Osteocyte (in vitro differentiated cells): ENCODE results near the gene ADCY3. TPM values are rescaled to one million over a fixed set of nuclear protein-coding genes. Genes with fewer than 3 reads are reported as not detected.

ENCODE experiments used
- DNase-seq: peaks from one replicate; pipeline ENCODE4 v3.0.0; 2021; ENCODE audit warnings: mixed read lengths; ENCODE audit not compliant: unreplicated experiment; ENCODE audit errors: extremely low spot score
- H3K27ac Mint-ChIP-seq: one replicate; pipeline ENCODE4 v1.8.0; 2021; ENCODE audit warnings: mild to moderate bottlenecking, mixed read lengths; ENCODE audit not compliant: unreplicated experiment
- H3K27me3 Mint-ChIP-seq: one replicate; pipeline ENCODE4 v1.8.0; 2021; ENCODE audit warnings: mixed read lengths; ENCODE audit not compliant: unreplicated experiment
- H3K36me3 Mint-ChIP-seq: one replicate; pipeline ENCODE4 v1.8.0; 2021; ENCODE audit warnings: mixed read lengths; ENCODE audit not compliant: unreplicated experiment
- H3K4me1 Mint-ChIP-seq: one replicate; pipeline ENCODE4 v1.8.0; 2021; ENCODE audit warnings: mixed read lengths; ENCODE audit not compliant: unreplicated experiment
- H3K4me3 Mint-ChIP-seq: one replicate; pipeline ENCODE4 v1.8.0; 2021; ENCODE audit warnings: mild to moderate bottlenecking, moderate library complexity, mixed read lengths; ENCODE audit not compliant: unreplicated experiment
- H3K9me3 Mint-ChIP-seq: one replicate; pipeline ENCODE4 v1.8.0; 2021; ENCODE audit warnings: mixed read lengths; ENCODE audit not compliant: unreplicated experiment
- CTCF ChIP-seq: fragments of 200-600 bp; sonication (generic); IDR thresholded peaks from 2 replicates; pipeline ENCODE4 v1.5.0; 2021; ENCODE audit warnings: antibody characterized with exemption, mild to moderate bottlenecking, moderate library complexity
- total RNA-seq: library from RNA; stranded (reverse); gene quantifications from 2 replicates; pipeline ENCODE4 v1.2.1, GENCODE V29; 2021

The ADCY3 gene
- total RNA-seq, 1 donor from 2014 or later, result 99.9 TPM

- no peak overlapping the region for H3K27ac Mint-ChIP-seq
- peaks cover 7% of the 10 kb centered on the region for H3K4me1 Mint-ChIP-seq
- DNase-seq, result no peak
- no peak overlapping the region for H3K4me3 Mint-ChIP-seq
- no peaks in the 10 kb centered on the region for H3K9me3 Mint-ChIP-seq
- TF ChIP-seq CTCF, result no peak
- H3K27me3 Mint-ChIP-seq, result no peaks in the 10 kb centered on the region
- H3K36me3 Mint-ChIP-seq, result peaks cover 29% of the 10 kb centered on the region
Observed at GRCh38 chr2:24840164-24840869, 79.7 kb downstream of the ADCY3 start.

- Mint-ChIP-seq H3K27me3 (no peaks in the 10 kb centered on the region), H3K9me3 (no peaks in the 10 kb centered on the region), H3K4me3 (no peak overlapping the region), H3K27ac (no peak overlapping the region), H3K4me1 (peaks cover 10% of the 10 kb centered on the region), H3K36me3 (peaks cover 33% of the 10 kb centered on the region)
- no peak for DNase-seq
- no peak for TF ChIP-seq CTCF
Observed at GRCh38 chr2:24839729-24840128, 80.3 kb downstream of the ADCY3 start.

GRCh38 chr2:24838541-24838940, 81.5 kb downstream of the ADCY3 start:
- Mint-ChIP-seq H3K4me3 (no peak overlapping the region), H3K27me3 (no peaks in the 10 kb centered on the region), H3K27ac (no peak overlapping the region), H3K4me1 (peaks cover 14% of the 10 kb centered on the region), H3K36me3 (peaks cover 36% of the 10 kb centered on the region), H3K9me3 (no peaks in the 10 kb centered on the region)
- TF ChIP-seq CTCF, result no peak
- no peak for DNase-seq

- H3K4me3 Mint-ChIP-seq, result no peak overlapping the region
- TF ChIP-seq CTCF, result no peak
- H3K27me3 Mint-ChIP-seq, result no peaks in the 10 kb centered on the region
- H3K27ac Mint-ChIP-seq, result no peak overlapping the region
- DNase-seq, result no peak
- peaks cover 14% of the 10 kb centered on the region for H3K4me1 Mint-ChIP-seq
- no peaks in the 10 kb centered on the region for H3K9me3 Mint-ChIP-seq
- peaks cover 36% of the 10 kb centered on the region for H3K36me3 Mint-ChIP-seq
Observed at GRCh38 chr2:24837996-24838513, 82.0 kb downstream of the ADCY3 start.

- no peak for DNase-seq
- H3K27ac Mint-ChIP-seq, result no peak overlapping the region
- H3K27me3 Mint-ChIP-seq, result no peaks in the 10 kb centered on the region
- no peak overlapping the region for H3K4me3 Mint-ChIP-seq
- no peaks in the 10 kb centered on the region for H3K9me3 Mint-ChIP-seq
- peaks cover 24% of the 10 kb centered on the region for H3K4me1 Mint-ChIP-seq
- TF ChIP-seq CTCF, result no peak
- peaks cover 34% of the 10 kb centered on the region for H3K36me3 Mint-ChIP-seq
Observed at GRCh38 chr2:24836706-24837105, 83.3 kb downstream of the ADCY3 start.
